C1 segment of cervical spinal cord (tissue), 14 donors: ENCODE results near the gene TLR8.
"Not testable (repeated sequence)": the region's sequence is repeated elsewhere in the genome, so short reads cannot be mapped to it uniquely, and the experiment has no call there.

ENCODE experiments used
- DNase-seq, 14 donors: peaks; one replicate each; lab custom pipeline; 2025; lab: John Stamatoyannopoulos, UW

The TLR8 gene

DNA sequence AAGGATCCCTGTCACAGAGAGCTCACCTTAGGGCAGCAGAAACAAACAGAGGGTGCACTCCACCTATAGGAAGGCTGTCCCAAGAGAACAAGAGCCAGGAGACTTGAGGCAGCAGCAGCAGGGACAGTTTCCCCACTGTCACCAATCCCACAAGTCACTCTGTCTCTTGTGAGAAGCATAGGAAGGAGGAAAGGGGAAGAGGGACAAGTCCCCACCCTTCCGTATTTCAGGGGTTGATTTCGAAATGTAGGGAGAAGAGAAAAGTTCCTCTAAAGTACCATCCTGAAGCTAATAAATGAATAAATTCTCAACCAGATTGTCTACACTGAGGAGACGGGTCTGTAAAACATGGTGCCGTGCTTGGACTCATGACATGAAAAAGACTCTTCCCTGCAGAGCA, 9.5 kb upstream of the TLR8 start:
- DNase-seq, result no peak

DNA sequence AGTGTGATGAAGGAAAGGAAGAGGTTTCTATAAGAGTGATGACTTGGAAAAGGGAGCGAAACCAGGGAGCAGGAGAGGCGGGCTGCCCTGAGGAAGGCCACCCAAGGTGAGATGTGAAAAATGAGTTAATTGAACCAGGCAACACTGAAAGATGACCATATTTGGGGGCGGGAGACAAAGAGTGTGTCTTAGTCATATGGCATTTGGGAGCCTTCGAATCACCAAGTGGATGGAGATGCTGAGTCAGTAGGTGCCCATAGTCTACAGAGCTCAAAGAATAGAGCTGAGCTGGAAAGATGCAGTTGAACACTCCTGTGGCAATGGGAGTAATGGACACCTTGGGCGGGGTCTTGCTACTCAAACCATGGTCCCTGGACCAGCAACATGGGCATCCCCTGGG, 8.3 kb upstream of the TLR8 start:
- no peak for DNase-seq

DNA sequence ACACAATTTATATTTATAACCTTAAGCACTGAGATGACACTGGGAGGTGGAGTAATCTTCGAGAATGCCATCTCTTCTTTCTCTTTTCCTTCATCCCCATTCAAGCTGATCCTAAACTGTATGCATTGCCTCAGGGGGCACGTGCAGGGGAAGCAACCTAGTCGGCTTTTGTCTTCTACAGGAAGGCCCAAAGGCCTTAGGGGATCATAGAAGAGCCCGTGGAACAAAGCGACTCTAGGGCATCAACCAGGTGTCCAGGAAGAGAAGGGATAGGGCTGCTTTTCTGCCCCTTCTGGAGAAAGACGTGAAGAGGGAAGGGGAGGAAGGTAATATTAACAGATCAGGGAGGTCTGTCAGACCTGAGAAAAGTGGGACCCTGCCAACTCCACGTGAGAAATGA, 6.9 kb upstream of the TLR8 start:
- no peak for DNase-seq

DNA sequence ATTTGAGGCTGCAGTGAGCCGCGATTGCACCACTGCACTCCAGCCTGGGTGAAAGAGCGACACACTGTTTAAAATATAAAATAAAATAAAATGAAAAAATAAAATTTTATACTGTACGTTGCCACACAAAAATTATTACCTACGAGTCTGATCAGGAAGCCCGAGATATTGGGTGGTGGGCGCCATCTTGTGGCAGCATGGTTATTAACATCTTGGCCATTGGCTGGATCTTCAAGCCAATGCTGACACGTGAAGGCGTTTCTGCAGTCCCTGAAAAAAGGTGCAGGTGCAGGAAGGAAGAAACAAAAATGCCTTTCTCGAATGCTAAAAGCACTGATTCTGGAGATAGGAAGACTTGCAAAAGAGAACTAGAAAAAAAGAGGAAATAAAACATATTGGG, 4.9 kb upstream of the TLR8 start:
- DNase-seq, result peak in 7 of 14 donors; percentile 0 to 35 (median 8)

DNA sequence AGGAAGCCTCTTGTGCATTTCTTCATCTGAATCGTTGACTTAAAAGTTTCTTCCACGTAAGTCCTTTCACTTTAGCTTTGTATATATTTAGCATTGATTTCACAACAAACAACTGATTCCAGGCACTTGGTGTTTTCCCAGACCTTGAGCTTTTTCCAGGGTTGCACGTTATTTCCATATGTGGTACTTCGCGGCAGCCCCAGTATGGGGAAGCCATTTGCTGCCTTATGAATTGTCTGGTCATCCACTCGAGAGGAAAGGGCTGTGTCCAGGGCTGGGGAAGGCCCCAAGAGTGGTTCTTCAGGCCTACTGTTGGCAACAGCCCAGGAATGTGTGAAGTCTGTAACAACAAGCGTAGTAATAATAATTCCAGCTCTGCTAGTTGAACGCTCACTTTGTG, 2.8 kb upstream of the TLR8 start:
- DNase-seq, result no peak

DNA sequence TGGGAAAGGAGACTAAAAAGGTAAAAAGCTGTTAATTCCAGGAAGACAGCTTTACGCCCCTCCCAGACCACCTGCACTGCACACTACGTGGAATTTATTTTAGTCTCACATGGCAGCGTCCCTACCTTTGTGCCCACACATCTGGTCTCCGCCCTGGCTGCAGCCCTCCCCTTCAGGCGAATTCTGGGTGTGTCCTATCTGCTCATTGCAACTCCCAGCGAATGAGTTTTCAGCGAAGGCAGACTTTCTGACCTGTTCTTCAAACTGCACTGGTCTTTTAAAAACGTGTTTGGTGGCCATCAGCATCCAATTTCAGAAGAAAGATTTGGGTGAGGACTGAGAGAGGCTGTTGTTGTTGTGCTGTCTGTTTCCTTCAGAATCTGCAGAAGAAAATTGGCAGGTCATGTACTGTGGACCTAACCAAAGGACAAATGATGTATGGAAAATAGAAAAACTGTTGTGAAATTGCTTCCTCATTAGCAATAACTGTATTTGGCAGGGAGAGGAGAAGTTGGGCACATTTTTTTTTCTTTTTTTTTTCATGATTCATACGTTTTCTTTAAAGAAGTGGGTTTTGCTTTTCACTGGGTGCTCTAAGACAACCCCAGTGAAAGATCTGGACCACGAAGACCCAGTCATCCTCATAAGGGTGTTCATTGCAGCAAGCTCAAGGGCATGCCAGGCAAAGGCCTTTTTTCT, 4.2 kb downstream of the TLR8 start:
- DNase-seq, result no peak

DNA sequence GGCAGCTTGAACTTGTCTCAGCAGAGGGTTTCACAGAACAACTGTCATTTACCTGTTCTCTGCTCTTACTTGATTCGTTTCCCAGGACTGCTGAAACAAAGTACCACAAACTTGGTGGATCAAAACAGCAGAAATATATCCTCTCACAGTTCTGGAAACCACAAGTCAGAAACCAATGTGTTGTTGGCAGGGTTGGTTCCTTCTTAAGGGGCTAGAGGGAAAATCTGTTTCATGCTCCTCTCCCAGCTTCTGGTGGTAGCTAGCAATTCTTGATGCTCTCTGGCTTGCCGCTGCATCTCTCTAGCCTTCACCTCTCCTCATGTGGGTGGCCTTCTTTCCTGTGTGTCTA, 4.7 kb downstream of the TLR8 start:
- no peak for DNase-seq

DNA sequence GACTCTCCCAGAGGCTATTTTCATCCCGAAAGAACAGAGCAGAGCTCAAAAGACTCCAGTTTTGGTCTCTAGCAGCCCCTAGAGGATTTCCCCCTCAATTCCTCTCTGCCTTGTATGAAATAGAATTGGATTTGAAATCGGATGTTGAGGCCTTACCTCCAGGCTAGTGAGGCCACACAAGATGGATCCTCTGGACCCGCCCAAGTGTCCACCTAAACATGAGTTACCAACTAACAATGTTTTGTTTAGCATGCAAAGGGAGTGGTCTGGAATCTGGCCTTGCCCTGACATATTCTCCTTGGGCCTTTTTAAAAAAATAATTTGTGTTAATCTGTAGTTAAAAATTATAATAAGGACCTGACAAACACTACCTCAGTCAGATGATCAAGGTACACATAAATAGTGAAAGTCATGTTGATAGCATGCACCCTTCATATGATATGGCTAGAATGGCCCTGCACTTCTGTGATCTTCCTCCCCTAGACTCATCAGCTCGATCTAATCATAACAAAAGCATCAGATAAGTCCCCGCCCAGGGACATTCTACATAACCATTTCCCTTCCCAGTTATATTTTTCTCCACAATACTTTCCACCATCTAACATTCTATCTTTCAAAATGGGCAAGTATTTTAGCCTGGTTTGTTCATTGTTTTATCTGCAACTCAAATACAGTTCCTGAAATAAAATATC, 6.5 kb downstream of the TLR8 start:
- DNase-seq, result no peak

DNA sequence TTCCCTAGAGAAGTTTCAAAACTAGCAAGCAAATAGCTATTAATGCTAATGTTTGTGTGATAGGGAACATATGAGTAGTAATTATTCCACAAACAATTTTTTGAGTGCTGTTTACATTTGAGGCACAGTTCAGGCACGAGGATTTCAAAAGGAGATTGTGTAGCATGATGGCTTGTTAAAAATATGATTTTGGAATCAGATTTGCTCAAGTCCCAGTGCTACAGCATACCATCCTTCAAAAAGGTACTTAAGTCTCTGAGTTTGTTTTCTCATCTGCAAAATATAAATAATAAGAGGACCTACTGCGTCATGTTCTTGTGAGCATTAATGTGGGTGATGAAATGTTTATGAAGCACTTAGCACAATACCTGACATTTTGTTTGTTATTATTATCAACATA, 11.3 kb downstream of the TLR8 start:
- no peak for DNase-seq

DNA sequence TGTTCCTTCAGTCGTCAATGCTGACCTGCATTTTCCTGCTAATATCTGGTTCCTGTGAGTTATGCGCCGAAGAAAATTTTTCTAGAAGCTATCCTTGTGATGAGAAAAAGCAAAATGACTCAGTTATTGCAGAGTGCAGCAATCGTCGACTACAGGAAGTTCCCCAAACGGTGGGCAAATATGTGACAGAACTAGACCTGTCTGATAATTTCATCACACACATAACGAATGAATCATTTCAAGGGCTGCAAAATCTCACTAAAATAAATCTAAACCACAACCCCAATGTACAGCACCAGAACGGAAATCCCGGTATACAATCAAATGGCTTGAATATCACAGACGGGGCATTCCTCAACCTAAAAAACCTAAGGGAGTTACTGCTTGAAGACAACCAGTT, 12.6 kb downstream of the TLR8 start:
- no peak for DNase-seq

DNA sequence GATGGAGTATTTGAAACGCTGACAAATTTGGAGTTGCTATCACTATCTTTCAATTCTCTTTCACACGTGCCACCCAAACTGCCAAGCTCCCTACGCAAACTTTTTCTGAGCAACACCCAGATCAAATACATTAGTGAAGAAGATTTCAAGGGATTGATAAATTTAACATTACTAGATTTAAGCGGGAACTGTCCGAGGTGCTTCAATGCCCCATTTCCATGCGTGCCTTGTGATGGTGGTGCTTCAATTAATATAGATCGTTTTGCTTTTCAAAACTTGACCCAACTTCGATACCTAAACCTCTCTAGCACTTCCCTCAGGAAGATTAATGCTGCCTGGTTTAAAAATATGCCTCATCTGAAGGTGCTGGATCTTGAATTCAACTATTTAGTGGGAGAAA, 13.2 kb downstream of the TLR8 start:
- no peak for DNase-seq

DNA sequence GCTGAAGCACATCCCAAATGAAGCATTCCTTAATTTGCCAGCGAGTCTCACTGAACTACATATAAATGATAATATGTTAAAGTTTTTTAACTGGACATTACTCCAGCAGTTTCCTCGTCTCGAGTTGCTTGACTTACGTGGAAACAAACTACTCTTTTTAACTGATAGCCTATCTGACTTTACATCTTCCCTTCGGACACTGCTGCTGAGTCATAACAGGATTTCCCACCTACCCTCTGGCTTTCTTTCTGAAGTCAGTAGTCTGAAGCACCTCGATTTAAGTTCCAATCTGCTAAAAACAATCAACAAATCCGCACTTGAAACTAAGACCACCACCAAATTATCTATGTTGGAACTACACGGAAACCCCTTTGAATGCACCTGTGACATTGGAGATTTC, 14.6 kb downstream of the TLR8 start:
- DNase-seq, result no peak

DNA sequence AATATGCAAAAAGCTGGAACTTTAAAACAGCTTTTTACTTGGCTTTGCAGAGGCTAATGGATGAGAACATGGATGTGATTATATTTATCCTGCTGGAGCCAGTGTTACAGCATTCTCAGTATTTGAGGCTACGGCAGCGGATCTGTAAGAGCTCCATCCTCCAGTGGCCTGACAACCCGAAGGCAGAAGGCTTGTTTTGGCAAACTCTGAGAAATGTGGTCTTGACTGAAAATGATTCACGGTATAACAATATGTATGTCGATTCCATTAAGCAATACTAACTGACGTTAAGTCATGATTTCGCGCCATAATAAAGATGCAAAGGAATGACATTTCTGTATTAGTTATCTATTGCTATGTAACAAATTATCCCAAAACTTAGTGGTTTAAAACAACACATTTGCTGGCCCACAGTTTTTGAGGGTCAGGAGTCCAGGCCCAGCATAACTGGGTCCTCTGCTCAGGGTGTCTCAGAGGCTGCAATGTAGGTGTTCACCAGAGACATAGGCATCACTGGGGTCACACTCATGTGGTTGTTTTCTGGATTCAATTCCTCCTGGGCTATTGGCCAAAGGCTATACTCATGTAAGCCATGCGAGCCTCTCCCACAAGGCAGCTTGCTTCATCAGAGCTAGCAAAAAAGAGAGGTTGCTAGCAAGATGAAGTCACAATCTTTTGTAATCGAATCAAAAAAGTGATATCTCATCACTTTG, 15.6 kb downstream of the TLR8 start:
- no peak for DNase-seq

DNA sequence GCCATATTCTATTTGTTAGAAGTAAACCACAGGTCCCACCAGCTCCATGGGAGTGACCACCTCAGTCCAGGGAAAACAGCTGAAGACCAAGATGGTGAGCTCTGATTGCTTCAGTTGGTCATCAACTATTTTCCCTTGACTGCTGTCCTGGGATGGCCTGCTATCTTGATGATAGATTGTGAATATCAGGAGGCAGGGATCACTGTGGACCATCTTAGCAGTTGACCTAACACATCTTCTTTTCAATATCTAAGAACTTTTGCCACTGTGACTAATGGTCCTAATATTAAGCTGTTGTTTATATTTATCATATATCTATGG, 16.1 kb downstream of the TLR8 start:
- no peak for DNase-seq

DNA sequence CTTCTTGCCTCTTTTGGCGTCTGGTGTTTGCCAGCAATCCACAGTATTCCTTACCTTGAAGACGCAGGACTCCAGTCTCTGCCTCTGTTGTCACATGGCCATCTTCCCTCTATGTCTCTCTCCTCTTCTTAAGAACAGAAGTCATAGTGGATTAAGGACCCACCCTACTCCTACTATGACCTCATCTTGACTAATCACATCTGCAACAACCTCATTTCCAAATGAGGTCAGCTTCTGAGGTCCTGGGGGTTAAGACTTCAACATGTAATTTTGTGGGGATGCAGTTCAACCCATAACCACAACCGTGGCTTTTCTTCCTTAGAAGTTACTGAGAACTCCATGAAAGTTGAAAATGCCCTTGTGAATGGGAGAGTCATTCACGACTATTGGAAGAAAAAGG, 23.3 kb downstream of the TLR8 start:
- DNase-seq, result no peak

DNA sequence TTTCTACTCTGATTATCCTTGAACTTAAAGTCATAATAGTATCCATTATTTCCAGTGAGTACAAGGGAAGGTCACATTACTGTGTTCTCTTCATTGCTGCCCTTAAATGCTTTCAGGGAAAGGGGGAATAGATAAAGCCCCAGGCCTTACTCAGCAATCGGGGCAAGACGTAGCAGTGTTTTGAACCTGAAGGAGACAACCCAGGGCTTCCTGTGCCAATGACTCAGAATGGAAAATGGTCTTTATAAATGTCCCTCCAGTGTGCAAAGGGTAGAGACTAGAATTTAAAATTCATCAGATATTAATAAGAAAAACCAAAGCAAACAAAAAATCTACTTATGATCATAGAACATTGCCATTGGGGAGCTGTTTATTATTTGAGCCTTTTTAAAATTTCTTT, 23.7 kb downstream of the TLR8 start:
- no peak for DNase-seq

DNA sequence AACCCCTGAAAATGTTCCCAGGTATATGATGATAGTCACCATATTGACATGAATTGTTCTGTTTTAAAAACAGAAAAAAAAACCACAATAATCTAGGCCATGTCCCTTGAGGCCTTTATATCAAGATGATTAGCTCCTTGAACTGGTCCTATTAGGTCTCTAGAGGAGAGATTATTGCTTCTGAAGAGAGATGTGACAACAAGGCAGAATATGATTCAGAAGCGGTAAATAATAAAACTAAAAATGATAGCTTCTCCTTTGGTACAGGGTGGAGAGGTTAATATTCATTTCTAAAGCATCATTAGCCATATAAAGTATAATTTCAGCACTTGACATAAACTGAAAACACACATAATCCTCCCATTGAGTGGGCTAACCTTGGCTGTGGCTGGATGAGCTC, 25.8 kb downstream of the TLR8 start:
- DNase-seq, result no peak

DNA sequence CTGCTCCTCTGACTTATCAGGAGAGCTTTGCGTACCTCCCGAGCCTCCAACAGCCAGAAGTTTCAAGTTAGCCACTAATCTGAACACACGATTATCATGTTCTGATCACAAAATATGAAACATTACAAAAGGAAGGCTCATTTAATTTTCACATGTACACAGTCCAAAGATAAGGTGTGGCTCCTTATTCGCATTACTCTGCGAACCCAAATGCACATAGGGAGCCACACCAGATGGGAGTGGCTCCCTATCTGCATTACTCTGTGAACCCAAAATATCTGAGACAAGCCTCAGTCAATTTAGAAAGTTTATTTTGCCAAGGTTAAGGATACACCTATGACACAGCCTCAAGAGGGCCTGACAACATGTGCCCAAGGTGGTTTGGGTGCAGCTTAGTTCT, 28.4 kb downstream of the TLR8 start:
- no peak for DNase-seq

DNA sequence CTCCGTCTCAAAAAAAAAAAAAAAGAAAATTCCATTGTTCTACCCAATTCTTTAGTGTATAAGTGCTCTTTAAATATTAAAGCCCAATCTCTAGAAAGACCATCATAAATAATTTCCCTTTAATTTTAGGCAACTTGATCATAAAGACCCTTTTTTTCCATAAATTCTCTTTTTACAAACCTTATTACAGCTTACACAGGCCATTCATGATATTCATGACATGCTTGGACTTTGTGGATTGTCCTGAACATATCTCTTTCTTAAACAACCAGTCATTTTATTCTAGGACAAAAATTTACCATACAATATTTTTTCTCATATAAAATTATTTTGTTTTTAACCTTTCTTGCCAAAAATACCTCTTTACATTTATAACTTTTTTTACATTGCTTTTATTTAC, 30.5 kb downstream of the TLR8 start:
- no peak for DNase-seq

DNA sequence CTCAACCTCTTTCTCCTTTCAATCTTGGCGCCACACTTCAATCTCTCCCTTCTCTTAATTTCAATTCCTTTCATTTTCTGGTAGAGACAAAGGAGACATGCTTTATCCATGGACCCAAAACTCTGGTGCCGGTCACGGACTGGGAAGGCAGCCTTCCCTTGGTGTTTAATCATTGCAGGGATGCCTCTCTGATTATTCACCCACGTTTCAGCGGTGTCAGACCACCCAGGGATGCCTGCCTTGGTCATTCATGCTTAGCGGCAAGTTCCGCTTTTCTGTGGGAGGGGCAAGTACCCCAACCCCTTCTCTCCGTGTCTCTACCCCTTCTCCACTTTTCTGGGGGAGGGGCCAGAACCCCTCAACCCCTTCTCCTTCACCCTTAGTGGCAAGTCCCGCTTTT, 34.1 kb downstream of the TLR8 start:
- DNase-seq, result not testable (repeated sequence)

DNA sequence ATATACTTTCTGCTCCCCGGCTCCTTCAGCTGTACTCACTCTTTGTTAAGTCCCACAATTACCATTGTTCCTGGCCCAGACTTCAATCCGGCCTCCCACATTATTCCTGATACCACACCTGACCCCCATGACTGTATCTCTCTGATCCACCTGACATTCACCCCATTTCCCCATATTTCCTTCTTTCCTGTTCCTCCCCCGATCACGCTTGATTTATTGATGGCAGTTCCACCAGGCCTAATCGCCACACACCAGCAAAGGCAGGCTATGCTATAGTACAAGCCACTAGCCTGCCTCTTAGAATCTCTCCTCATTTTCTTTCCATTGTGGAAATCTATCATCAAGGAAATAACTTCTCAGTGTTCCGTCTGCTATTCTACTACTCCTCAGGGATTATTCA, 37.2 kb downstream of the TLR8 start:
- not testable (repeated sequence) for DNase-seq

DNA sequence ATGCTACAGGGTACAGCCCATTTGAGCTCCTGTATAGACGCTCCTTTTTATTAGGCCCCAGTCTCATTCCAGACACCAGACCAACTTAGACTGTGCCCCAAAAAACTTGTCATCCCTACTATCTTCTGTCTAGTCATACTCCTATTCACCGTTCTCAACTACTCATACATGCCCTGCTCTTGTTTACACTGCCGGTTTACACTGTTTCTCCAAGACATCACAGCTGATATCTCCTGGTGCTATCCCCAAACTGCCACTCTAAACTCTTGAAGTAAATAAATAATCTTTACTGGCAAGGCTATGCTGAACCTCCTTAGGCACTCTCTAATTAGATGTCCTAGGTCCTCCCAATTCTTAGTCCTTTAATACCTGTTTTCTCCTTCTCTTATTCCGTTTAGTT, 38.0 kb downstream of the TLR8 start:
- not testable (repeated sequence) for DNase-seq

DNA sequence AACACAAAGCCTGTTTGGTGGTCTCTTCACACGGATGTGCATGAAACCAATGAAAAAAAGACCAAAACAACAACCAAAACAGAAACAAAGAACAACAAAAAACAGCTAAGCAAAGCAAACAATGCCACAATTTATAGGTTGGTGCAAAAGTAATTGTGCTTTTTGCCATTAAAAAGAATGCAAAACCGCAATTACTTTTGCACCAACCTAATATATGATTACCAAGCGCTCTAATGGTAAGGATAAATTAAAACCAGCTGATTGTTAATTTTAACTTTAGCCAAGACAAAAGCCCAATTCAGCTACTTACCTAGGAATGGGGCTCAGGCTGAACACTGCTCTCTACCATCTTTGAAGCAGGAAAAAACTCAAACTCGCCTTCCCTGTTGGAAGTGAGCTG, 39.1 kb downstream of the TLR8 start:
- no peak for DNase-seq
